CD4-positive, alpha-beta T cell treated with Interleukin-1 beta for 1 hour (primary cell): Measurements from ENCODE around the gene SLC1A7.

Experiments
- DNase-seq, 2 donors: peaks; one replicate each; pipeline ENCODE4 v3.0.0-alpha.2; 2020 to 2022

SLC1A7 gene

GRCh38 chr1:53090227-53091147 is 52.0 kb downstream of the SLC1A7 start:
- peak; percentile 17 to 28 for DNase-seq

- no peak for DNase-seq
Observed at GRCh38 chr1:53089478-53090226, 52.8 kb downstream of the SLC1A7 start.

- DNase-seq, result no peak
Observed at GRCh38 chr1:53088616-53089300, 53.7 kb downstream of the SLC1A7 start.

GRCh38 chr1:53087332-53088285 is 54.8 kb downstream of the SLC1A7 start:
- no peak for DNase-seq

GRCh38 chr1:53086491-53087070 is 55.9 kb downstream of the SLC1A7 start:
- DNase-seq, result no peak

- no peak for DNase-seq
Observed at GRCh38 chr1:53085405-53085804, 57.0 kb downstream of the SLC1A7 start.

- peak; percentile 24 to 31 for DNase-seq
Observed at GRCh38 chr1:53084589-53084971, 57.9 kb downstream of the SLC1A7 start.

GRCh38 chr1:53083636-53084588 is 58.5 kb downstream of the SLC1A7 start:
- no peak for DNase-seq

- DNase-seq, result no peak
Observed at GRCh38 chr1:53082826-53083455, 59.5 kb downstream of the SLC1A7 start.

GRCh38 chr1:53081384-53082066 is 60.9 kb downstream of the SLC1A7 start:
- no peak for DNase-seq

- DNase-seq, result no peak
Observed at GRCh38 chr1:53080769-53081168, 61.7 kb downstream of the SLC1A7 start.

GRCh38 chr1:53080041-53080440 is 62.4 kb downstream of the SLC1A7 start:
- DNase-seq, result no peak

GRCh38 chr1:53079251-53079650 is 63.2 kb downstream of the SLC1A7 start:
- no peak for DNase-seq

GRCh38 chr1:53078333-53079101 is 63.9 kb downstream of the SLC1A7 start:
- DNase-seq, result no peak

- no peak for DNase-seq
Observed at GRCh38 chr1:53077599-53077965, 64.9 kb downstream of the SLC1A7 start.

- DNase-seq, result no peak
Observed at GRCh38 chr1:53076721-53077598, 65.5 kb downstream of the SLC1A7 start.

GRCh38 chr1:53076165-53076564 is 66.3 kb downstream of the SLC1A7 start:
- DNase-seq, result no peak

- DNase-seq, result no peak
Observed at GRCh38 chr1:53075761-53076163, 66.7 kb downstream of the SLC1A7 start.
